ENCODE data around the gene PTPN2. TPM values are rescaled to one million over a fixed set of nuclear protein-coding genes. Genes with fewer than 3 reads are reported as not detected.

Gene PTPN2
- total and polyA plus RNA-seq, 9 of the 15 experiments (the other 6 are each of a cell fraction or from before 2014, with no cell fraction given), result 36.6 to 66.4 (median 43.8) TPM

GRCh38 chr18:12818243-12818642 is 65.8 kb downstream of the PTPN2 start (continued):
- no peak for TF ChIP-seq TBP (optimal IDR thresholded peaks at IDR 0.05; ENCODE audit: low read depth, low read length)
- no peak for TF ChIP-seq RNF219 (CRISPR knock-in tag; IDR thresholded peaks at IDR 0.05)
- no peak for TF ChIP-seq FOXA1 (IDR thresholded peaks at IDR 0.05; ENCODE audit: borderline replicate concordance)
- TF ChIP-seq ZNF217 (CRISPR knock-in tag; IDR thresholded peaks at IDR 0.05), result no peak

GRCh38 chr18:12816451-12816850 is 67.6 kb downstream of the PTPN2 start:
- Histone ChIP-seq H2AFZ (ENCODE audit: low read depth, low read length) (no peak overlapping the region), H4K20me1 (replicated peaks; ENCODE audit: control insufficient read depth, insufficient read depth, low read length) (no peaks in the 10 kb centered on the region), H3K9me1 (ENCODE audit: control insufficient read depth, insufficient read depth, low read length) (no peaks in the 10 kb centered on the region), H3K27ac (ENCODE audit: extremely low read depth, low read depth, low read length) (no peak overlapping the region), H3K27me3 (ENCODE audit: control insufficient read depth in 2 of 2, insufficient read depth in 2 of 2, low read length in 2 of 2) (no peaks in the 10 kb centered on the region), H3K4me3 (no peak overlapping the region), H3K4me1 (replicated peaks in 1 of 2; ENCODE audit: control insufficient read depth in 2 of 2, insufficient read depth in 2 of 2, low read length in 2 of 2) (no peaks in the 10 kb centered on the region), H3K79me2 (ENCODE audit: control insufficient read depth, insufficient read depth, low read length) (no peaks in the 10 kb centered on the region), H3K36me3 (ENCODE audit: control insufficient read depth, insufficient read depth, low read length) (peaks cover 42% of the 10 kb centered on the region; the same call in 2 of the 3 replicates), H3K9ac (ENCODE audit: insufficient read depth in 1 of 2, low read depth in 2 of 2, low read length in 2 of 2) (no peak overlapping the region), H3K9me3 (replicated peaks; ENCODE audit: control insufficient read depth, insufficient read depth, low read depth, low read length) (no peaks in the 10 kb centered on the region), H3K4me2 (ENCODE audit: insufficient read depth, low read length) (no peak overlapping the region)
- POLR2A ChIA-PET, result no interaction called here
- ATAC-seq, result no peak
- FAIRE-seq, result no peak
- intact Hi-C loops (cut with micrococcal nuclease) (no loop called here), in situ Hi-C loops (cut with MboI) (no loop called here)
- no TSS peak for BruUV-seq (replicated peaks)
- 100% methylated on average over 2 of the region's 2 CpGs for WGBS (ENCODE audit: insufficient coverage, low coverage, missing lambda C conversion rate)
- CTCF ChIA-PET (ENCODE audit: low intra/inter-chr PET ratio), result no interaction called here
- DNase-seq (ENCODE audit: extremely low read depth in 1 of 4, low spot score in 3 of 4), result no peak
- TF ChIP-seq ZNF592 (IDR thresholded peaks at IDR 0.05), result no peak
- TF ChIP-seq FIP1L1 (IDR thresholded peaks at IDR 0.05; ENCODE audit: low read depth, low read length, poor library complexity, severe bottlenecking), result no peak
- no peak for TF ChIP-seq ZSCAN32 (CRISPR knock-in tag; IDR thresholded peaks at IDR 0.05)
- TF ChIP-seq PHF20 (IDR thresholded peaks at IDR 0.05; ENCODE audit: partially characterized antibody), result no peak
- TF ChIP-seq GATAD2B (IDR thresholded peaks at IDR 0.05; ENCODE audit: borderline replicate concordance), result no peak
- no peak for TF ChIP-seq PML (IDR thresholded peaks at IDR 0.05; ENCODE audit: low read length)
- TF ChIP-seq ZNF512 (tag; IDR thresholded peaks at IDR 0.05), result no peak
- TF ChIP-seq PREB (CRISPR knock-in tag; IDR thresholded peaks at IDR 0.05), result no peak

Measured in K562 (cell line).